Activated T-helper 1 cell treated with anti-CD3 and anti-CD28 coated beads, Interleukin-12 subunit alpha, Interleukin-12 subunit beta, Interleukin-2, Interleukin-4 antibody, amounts not matched to agents 30 ng/mL and 10 ng/mL and 1 ng/mL, durations not matched to agents 14 hours and 24 hours and 36 hours (primary cell): ENCODE data around the gene NDUFA13. TPM values are rescaled to one million over a fixed set of nuclear protein-coding genes. Genes with fewer than 3 reads are reported as not detected.

Experiments used
- DNase-seq: peaks from one replicate; pipeline ENCODE4 v3.0.0; 2021; ENCODE audit warnings: low spot score
- H3K27ac Mint-ChIP-seq: one replicate; pipeline ENCODE4 v1.8.0; 2021; ENCODE audit warnings: mild to moderate bottlenecking, mixed read lengths
- H3K27me3 Mint-ChIP-seq: one replicate; pipeline ENCODE4 v1.8.0; 2022; ENCODE audit warnings: mild to moderate bottlenecking, moderate library complexity, mixed read lengths; ENCODE audit not compliant: insufficient read depth
- H3K36me3 Mint-ChIP-seq: one replicate; pipeline ENCODE4 v1.8.0; 2021; ENCODE audit warnings: low read depth, mixed read lengths
- H3K4me1 Mint-ChIP-seq: one replicate; pipeline ENCODE4 v1.8.0; 2021; ENCODE audit warnings: low read depth, mixed read lengths
- H3K4me3 Mint-ChIP-seq: one replicate; pipeline ENCODE4 v1.8.0; 2021; ENCODE audit warnings: mild to moderate bottlenecking, moderate library complexity, mixed read lengths
- H3K9me3 Mint-ChIP-seq: one replicate; pipeline ENCODE4 v1.8.0; 2021; ENCODE audit warnings: mixed read lengths
- intact Hi-C: fragments of 100-400 bp; cut with micrococcal nuclease; formaldehyde crosslinking; loops from one replicate; pipeline ENCODE4 v1.15.1; 2024
- total RNA-seq: library from RNA; stranded (reverse); gene quantifications from 2 replicates; pipeline ENCODE4 v1.2.3, GENCODE V29; 2022

NDUFA13 gene
- total RNA-seq, 1 donor from 2014 or later = 410 TPM

- Mint-ChIP-seq H3K4me1 (no peaks in the 10 kb centered on the region), H3K36me3 (no peaks in the 10 kb centered on the region), H3K27ac (no peak overlapping the region), H3K9me3 (peaks cover 3% of the 10 kb centered on the region), H3K4me3 (no peak overlapping the region), H3K27me3 (no peaks in the 10 kb centered on the region)
- no peak for DNase-seq
- intact Hi-C loops = no loop called here
These were observed 36.8 kb downstream of the NDUFA13 start for GRCh38 chr19:19552798-19553197.

- H3K36me3 Mint-ChIP-seq = peaks cover 4% of the 10 kb centered on the region
These were observed 37.6 kb downstream of the NDUFA13 start for GRCh38 chr19:19553670-19554069.

GRCh38 chr19:19554074-19555023, 38.3 kb downstream of the NDUFA13 start:
- H3K9me3 Mint-ChIP-seq = peaks cover 3% of the 10 kb centered on the region
- intact Hi-C loops = no loop called here
- H3K4me1 Mint-ChIP-seq = peaks cover 6% of the 10 kb centered on the region
- H3K36me3 Mint-ChIP-seq = peaks cover 10% of the 10 kb centered on the region
- DNase-seq = peak; percentile 43
- H3K4me3 Mint-ChIP-seq = no peak overlapping the region
- no peak overlapping the region for H3K27ac Mint-ChIP-seq
- H3K27me3 Mint-ChIP-seq = no peaks in the 10 kb centered on the region

More at GRCh38 chr19:19553670-19554069, 37.6 kb downstream of the NDUFA13 start:
- Mint-ChIP-seq H3K9me3 (peaks cover 3% of the 10 kb centered on the region), H3K4me1 (no peaks in the 10 kb centered on the region), H3K4me3 (no peak overlapping the region), H3K27ac (no peak overlapping the region), H3K27me3 (no peaks in the 10 kb centered on the region)
- intact Hi-C loops = no loop called here
- no peak for DNase-seq

- H3K4me1 Mint-ChIP-seq = peaks cover 6% of the 10 kb centered on the region
- intact Hi-C loops = no loop called here
- H3K9me3 Mint-ChIP-seq = no peaks in the 10 kb centered on the region
- no peak overlapping the region for H3K27ac Mint-ChIP-seq
- no peaks in the 10 kb centered on the region for H3K27me3 Mint-ChIP-seq
- peaks cover 33% of the 10 kb centered on the region for H3K36me3 Mint-ChIP-seq
- no peak for DNase-seq
- no peak overlapping the region for H3K4me3 Mint-ChIP-seq
These were observed 42.0 kb downstream of the NDUFA13 start for GRCh38 chr19:19558055-19558454.

- Mint-ChIP-seq H3K27ac (peak overlapping the region; percentile 16), H3K9me3 (no peaks in the 10 kb centered on the region), H3K4me1 (peaks cover 6% of the 10 kb centered on the region), H3K27me3 (no peaks in the 10 kb centered on the region), H3K36me3 (peaks cover 34% of the 10 kb centered on the region), H3K4me3 (no peak overlapping the region)
- DNase-seq = no peak
- intact Hi-C loops = no loop called here
These were observed 42.6 kb downstream of the NDUFA13 start for GRCh38 chr19:19558636-19559035.

- Mint-ChIP-seq H3K4me3 (no peak overlapping the region), H3K27ac (peak overlapping the region; percentile 18), H3K27me3 (no peaks in the 10 kb centered on the region), H3K36me3 (peaks cover 43% of the 10 kb centered on the region), H3K9me3 (no peaks in the 10 kb centered on the region), H3K4me1 (peaks cover 6% of the 10 kb centered on the region)
- no peak for DNase-seq
- intact Hi-C loops = no loop called here
These were observed 43.9 kb downstream of the NDUFA13 start for GRCh38 chr19:19559931-19560330.

GRCh38 chr19:19561946-19562664, 46.1 kb downstream of the NDUFA13 start:
- intact Hi-C loops = no loop called here
- Mint-ChIP-seq H3K4me1 (peaks cover 6% of the 10 kb centered on the region), H3K4me3 (no peak overlapping the region), H3K9me3 (no peaks in the 10 kb centered on the region), H3K27me3 (no peaks in the 10 kb centered on the region), H3K36me3 (peaks cover 53% of the 10 kb centered on the region), H3K27ac (no peak overlapping the region)
- no peak for DNase-seq

- intact Hi-C loops = loop anchor here (1.0 kb wide), 1 partner anchor 80 kb away; the partner anchor contains the start of gene GMIP
- Mint-ChIP-seq H3K9me3 (no peaks in the 10 kb centered on the region), H3K4me3 (no peak overlapping the region), H3K36me3 (peaks cover 56% of the 10 kb centered on the region), H3K4me1 (peaks cover 6% of the 10 kb centered on the region), H3K27me3 (no peaks in the 10 kb centered on the region), H3K27ac (no peak overlapping the region)
- no peak for DNase-seq
These were observed 46.8 kb downstream of the NDUFA13 start for GRCh38 chr19:19562665-19563347.

- Mint-ChIP-seq H3K9me3 (no peaks in the 10 kb centered on the region), H3K27me3 (no peaks in the 10 kb centered on the region), H3K4me3 (no peak overlapping the region), H3K27ac (no peak overlapping the region), H3K4me1 (peaks cover 6% of the 10 kb centered on the region), H3K36me3 (peaks cover 55% of the 10 kb centered on the region)
- no peak for DNase-seq
- intact Hi-C loops = loop anchor here (1.0 kb wide), 1 partner anchor 80 kb away; the partner anchor contains the start of gene GMIP
These were observed 47.4 kb downstream of the NDUFA13 start for GRCh38 chr19:19563348-19563848.

GRCh38 chr19:19566306-19566705, 50.3 kb downstream of the NDUFA13 start:
- H3K27me3 Mint-ChIP-seq = no peaks in the 10 kb centered on the region
- DNase-seq = no peak
- peaks cover 66% of the 10 kb centered on the region for H3K36me3 Mint-ChIP-seq
- no peak overlapping the region for H3K27ac Mint-ChIP-seq
- H3K9me3 Mint-ChIP-seq = no peaks in the 10 kb centered on the region
- H3K4me3 Mint-ChIP-seq = no peak overlapping the region
- intact Hi-C loops = no loop called here
- H3K4me1 Mint-ChIP-seq = peaks cover 5% of the 10 kb centered on the region

GRCh38 chr19:19567391-19567790, 51.4 kb downstream of the NDUFA13 start:
- no peaks in the 10 kb centered on the region for H3K27me3 Mint-ChIP-seq
- peaks cover 5% of the 10 kb centered on the region for H3K4me1 Mint-ChIP-seq
- intact Hi-C loops = no loop called here
- H3K4me3 Mint-ChIP-seq = no peak overlapping the region
- H3K9me3 Mint-ChIP-seq = no peaks in the 10 kb centered on the region
- peaks cover 55% of the 10 kb centered on the region for H3K36me3 Mint-ChIP-seq
- H3K27ac Mint-ChIP-seq = peak overlapping the region; percentile 80
- no peak for DNase-seq
